GM15510 (cell line): ENCODE results near the gene IRX5.

Source experiments
- POLR2A ChIP-seq: IDR thresholded peaks from 3 replicates; pipeline ENCODE4 v1.6.1; 2011; ENCODE audit warnings: borderline replicate concordance; ENCODE audit not compliant: insufficient read length; ENCODE audit errors: extremely low read depth

Gene IRX5

DNA sequence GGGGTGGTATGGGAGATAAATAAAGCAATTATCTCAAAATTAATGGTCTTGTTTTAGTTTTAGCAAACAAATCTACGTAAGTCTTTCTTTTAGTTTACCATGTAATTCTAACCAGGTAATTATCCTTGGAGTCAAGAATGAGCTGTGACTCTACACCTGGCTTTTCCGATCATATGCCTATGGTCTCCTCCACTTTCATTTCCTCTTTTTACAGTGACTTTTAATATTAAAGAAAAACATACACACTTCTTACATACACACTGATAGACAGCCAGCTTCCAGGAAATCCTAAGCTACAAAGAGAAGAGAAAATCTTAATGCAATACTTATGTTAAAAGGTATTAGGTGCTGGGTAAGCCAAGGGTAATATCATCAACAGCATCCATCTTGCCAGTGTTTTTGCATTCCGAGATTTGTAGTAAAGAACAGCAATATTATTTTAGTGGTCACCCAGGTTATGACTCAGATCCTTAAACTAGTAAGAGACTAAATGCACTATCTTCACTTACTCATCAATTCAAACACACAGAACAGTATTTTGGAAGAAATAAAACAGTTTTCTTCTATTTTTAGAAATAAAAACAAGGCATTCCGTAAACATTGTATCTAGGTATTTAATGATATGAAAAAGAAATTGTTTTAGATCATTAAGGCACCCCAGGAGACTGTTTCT, 4.4 kb upstream of the IRX5 start:
- TF ChIP-seq POLR2A: no peak

DNA sequence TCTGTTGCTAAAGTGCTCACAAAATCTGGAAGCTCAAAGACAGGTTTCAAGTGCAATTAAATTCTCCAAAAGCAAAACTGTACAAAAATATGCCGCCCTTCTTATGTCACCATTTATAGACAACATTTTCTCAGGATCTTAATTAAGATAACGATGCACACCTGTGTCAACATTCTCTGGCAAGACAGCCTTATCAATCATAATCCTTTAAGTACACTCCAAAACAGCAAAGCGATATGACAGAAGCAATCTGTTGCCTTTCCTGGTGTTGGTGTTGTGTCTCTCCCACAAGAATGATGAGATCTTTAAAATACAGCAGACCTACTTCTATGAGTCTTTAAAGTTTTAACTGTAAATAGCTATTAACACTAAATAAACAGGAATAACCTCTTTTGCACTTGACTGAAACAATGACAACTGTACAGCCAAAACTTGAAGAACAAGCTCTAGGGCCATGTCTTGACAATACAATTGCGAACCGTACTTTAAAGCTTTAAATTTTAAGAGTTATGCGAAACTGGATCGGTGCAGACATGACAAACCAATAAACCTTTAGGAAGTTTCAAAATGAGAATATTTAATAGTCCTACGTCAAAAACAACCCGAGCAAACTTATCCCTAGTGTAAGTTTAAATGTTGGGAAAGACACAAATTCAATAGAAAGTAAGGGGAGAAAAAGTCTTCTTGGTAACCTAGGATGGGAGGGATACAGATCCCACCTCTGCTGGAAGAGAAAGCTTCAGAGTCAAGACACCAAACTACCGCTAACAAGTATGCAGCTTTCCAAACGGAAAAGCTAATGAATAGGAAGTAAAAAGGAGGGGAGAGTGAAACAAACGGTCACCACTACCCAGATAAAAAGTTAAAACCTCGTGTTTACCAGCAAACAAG, 3.3 kb upstream of the IRX5 start:
- no peak for TF ChIP-seq POLR2A

DNA sequence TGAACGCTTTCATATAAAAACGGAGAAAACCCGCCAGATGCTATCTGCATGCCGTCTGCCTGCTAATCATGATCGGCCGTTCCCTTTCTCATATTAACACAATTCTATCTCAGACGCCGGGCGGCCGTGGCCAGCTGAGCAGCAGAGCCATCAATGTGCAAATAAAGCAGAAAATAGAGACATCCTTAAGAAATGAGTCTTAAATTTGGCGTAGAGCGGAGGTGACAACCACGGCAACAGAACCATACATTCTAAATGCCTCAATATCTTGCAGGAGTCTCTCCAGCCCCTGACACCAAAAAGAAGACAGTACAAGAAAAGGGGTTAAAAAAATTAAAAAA, 2.7 kb upstream of the IRX5 start:
- TF ChIP-seq POLR2A: no peak

DNA sequence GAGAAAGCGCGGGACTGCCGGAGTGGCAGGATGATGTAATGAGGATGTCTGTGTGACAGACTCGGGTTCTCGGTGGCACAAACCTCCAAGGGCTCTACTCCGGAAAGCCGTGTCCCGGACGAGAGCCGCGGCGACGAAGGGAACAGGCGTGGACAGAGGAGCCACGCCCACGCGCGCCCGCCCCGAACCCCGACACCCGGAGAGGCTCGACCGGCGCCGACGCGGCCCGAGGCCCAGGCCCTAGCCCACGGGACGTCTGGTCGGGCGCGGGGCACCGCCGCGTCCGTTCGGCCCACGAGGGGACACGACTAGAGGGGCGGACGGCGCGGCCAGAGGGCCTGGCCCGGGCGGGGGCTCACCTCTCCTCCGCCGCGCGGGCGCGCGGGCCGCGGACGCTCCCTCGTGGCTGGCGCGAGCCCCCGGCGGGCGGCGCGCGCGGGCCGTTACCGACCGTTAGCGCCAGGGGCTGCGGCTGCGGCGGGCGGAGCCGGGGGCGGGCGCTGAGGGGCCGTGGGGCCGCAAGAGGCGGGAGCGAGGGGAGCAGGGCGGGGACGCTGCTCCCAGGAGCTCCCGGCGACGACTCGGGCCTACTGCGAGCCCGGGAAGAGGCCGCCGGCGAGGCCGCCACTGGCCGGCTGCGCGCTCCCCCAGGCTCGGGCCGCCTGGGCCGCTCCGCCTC, 2.1 kb upstream of the IRX5 start:
- TF ChIP-seq POLR2A: peak; percentile 63

DNA sequence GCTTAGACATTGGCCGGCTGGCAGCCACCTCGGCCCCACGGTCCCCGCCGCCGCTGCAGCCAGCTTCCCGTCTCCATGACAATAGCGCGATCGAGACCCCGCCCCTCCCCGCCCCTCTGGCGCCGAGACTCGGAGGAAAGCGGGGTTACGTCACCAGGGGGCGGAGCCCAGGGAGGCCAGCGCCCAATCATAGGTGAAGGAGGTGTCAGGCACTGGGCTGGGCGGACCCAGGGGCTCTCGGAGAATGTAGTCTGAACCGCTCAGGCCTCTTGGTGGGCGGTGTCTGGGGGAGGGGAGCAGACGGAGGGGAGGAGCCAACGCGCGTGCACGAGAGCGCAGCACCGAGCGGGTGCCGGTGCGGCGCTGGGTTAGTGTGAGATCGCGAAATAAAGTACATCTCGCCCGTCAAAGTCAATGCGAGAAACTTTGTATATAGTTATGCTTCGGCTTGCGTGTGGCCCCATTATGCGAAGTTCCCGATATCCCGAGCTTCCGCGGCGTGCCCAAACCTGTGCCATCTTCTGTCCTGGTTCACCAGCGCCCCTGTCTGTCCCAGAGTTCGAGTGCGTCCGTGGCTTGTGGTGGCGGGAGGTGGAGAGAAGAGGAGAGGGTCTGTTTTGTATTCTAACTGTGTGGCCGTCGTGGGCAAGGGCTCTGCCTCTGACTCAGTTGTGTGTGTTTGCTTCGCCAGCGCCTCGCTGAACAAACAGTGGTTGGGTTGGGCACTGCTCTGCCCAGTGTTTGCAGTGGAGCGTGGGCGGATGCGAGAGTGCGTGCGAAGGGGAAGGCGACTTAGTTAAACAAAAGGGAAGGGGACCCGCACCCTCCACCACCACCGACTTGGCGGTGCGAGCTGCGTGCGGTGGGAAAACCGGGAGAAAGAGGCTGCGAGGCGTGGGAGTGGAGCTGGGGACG, 1.3 kb upstream of the IRX5 start:
- peak; percentile 20 for TF ChIP-seq POLR2A

DNA sequence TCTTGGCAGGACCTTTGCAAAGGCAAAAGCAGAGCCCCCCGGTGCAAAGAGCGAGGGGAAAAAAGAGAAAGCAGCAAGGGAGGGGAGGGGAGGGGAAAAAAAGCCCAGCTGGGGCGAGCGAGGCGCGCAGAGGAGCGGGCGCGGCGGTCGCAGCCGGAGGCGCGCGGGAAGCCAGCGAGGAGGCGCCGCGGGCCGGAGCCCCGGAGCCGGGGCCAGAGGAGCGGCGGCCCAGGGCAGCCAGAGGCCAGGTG, 129 bp downstream of the IRX5 start:
- no peak for TF ChIP-seq POLR2A

DNA sequence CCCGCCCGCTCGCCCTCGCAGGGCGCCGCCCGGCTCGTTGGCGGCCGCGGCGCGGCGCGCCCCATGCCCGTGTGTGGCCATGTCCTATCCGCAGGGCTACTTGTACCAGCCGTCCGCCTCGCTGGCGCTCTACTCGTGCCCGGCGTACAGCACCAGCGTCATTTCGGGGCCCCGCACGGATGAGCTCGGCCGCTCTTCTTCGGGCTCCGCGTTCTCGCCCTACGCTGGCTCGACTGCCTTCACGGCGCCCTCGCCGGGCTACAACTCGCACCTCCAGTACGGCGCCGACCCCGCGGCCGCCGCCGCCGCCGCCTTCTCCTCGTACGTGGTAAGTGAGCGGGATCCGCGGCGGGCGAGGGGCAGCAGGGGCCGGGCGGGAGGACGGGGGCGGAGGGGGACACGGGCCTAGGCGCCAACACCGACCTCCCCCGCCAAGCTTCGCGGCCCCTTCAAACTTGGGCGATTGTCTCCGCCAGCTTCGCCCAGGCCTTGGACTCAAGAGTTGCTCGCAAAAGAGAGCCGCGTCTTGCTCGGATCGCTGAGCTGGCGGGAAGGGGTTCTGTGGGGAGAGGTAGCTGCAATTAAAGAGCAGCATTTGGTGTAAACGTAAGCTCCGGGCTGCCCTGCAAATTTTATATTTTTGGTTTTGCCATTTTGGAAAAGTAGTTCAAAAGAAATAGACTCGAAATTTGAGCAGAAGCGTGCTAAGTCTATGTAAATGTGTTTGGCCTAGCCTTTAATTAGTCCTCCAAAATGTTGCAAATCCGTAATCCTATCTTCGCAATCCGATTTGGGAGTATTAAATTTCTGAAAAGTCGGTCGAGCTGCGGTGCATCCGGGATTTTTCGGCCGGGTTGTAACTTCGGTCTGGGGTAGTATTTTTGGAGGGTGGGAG, 702 bp downstream of the IRX5 start:
- no peak for TF ChIP-seq POLR2A

DNA sequence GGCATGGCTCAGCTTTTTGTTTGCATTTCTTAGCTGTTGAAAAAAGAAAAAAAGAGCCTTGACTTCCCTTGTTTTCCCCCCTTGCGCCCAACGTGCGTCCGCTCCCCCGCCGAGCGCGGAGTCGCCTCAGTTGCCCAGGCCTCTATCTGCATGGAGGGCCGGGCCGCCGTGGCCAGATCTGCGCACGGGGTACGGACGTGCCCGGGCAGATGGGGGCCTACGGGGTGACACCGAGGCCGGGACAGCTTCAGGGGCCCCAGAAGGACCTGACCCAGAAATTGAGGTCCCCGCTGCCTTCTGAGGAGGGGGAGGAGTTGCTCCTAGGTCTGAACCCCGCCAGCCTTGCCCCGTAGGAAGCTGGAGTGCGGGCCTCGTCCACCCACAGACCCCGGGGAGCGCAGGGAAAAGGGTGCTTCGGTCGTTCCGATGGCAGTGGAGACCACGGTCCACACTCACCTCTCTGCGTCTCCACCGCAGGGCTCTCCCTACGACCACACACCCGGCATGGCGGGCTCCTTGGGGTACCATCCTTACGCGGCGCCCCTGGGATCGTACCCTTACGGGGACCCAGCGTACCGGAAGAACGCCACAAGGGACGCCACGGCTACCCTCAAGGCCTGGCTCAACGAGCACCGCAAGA, 1.5 kb downstream of the IRX5 start:
- no peak for TF ChIP-seq POLR2A

DNA sequence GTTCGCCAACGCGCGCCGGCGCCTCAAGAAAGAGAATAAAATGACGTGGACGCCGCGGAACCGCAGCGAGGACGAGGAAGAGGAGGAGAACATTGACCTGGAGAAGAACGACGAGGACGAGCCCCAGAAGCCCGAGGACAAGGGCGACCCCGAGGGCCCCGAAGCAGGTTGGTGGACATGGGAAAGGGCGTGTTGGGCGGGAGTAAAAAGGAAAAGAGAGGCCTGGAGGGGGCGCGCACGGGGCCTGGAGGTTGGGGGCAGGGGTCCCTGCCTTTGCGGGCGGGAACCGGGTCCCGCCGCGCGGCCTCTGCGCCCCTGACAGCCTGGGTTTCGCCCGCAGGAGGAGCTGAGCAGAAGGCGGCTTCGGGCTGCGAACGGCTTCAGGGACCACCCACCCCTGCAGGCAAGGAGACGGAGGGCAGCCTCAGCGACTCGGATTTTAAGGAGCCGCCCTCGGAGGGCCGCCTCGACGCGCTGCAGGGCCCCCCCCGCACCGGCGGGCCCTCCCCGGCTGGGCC, 2.1 kb downstream of the IRX5 start:
- TF ChIP-seq POLR2A: no peak

DNA sequence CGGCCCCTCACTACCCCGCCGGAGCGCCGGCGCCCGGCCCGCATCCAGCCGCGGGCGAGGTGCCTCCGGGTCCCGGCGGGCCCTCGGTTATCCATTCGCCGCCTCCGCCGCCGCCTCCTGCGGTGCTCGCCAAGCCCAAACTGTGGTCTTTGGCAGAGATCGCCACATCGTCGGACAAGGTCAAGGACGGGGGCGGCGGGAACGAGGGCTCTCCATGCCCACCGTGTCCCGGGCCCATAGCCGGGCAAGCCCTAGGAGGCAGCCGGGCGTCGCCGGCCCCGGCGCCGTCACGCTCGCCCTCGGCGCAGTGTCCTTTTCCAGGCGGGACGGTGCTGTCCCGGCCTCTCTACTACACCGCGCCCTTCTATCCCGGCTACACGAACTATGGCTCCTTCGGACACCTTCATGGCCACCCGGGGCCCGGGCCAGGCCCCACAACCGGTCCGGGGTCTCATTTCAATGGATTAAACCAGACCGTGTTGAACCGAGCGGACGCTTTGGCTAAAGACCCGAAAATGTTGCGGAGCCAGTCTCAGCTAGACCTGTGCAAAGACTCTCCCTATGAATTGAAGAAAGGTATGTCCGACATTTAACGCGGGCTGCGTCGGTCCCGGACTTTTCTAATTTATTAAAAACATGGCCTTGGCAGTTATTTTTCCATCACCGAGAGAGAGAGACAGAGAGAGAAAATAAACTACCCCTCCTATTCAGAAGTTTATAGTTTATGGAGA, 2.8 kb downstream of the IRX5 start:
- no peak for TF ChIP-seq POLR2A

DNA sequence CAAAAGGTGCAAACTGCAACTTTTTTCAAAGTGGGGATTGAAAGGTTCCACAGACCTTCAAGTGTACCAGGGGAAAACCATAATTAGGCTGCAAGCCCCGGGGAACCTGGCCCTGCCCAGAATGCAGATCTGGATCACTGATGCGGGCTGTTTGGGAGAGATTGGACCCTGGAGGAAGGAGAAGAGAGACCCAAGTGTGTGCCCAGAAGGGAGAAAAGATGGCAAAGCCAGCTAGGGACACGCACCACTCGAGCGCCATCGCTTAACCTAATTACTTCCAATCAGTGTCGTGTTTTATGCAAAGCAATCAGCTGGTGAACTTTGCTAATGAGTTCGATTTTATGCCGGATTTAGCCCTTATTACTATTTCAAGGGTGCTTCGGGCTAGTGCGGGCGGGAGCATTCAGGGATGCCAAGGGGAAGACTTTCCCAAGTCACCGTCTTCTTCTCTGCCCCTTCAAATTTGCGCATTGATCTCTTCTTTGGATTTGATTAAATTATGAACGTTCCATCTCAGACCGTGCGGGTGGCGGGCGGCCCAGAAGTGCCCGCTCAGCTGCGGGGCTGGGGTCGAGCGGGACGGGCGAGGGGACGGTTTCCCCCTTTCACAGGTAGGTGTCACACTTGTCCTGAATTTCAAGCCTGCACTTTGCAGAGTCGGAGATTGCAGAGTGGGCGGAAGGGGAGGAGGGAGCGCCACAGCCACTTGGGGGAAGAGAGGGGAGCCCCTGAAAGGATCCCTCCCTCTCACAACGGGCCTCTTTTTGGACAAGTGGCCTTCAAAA, 4.0 kb downstream of the IRX5 start:
- TF ChIP-seq POLR2A: no peak
